ENCODE results near the gene MICU1.
A peak's percentile ranks its signal among the peaks of the same experiment; 100 is the strongest.
"Not testable (repeated sequence)": the region's sequence is repeated elsewhere in the genome, so short reads cannot be mapped to it uniquely, and the experiment has no call there.

MICU1 gene

GRCh38 chr10:72424561-72424960 is 201.3 kb downstream of the MICU1 start:
- no peak for DNase-seq
- in situ Hi-C loops (cut with HindIII; ENCODE audit: low pct_ligation_motif_present, low pct_unique_long_range_greater_than_20kb, low sequenced_read_pairs): no loop called here

GRCh38 chr10:72423426-72423825 is 202.5 kb downstream of the MICU1 start:
- in situ Hi-C loops (cut with HindIII; ENCODE audit: low pct_ligation_motif_present, low pct_unique_long_range_greater_than_20kb, low sequenced_read_pairs): no loop called here
- no peak for DNase-seq

- in situ Hi-C loops (cut with HindIII; ENCODE audit: low pct_ligation_motif_present, low pct_unique_long_range_greater_than_20kb, low sequenced_read_pairs): no loop called here
Measured at GRCh38 chr10:72421885-72422540, 203.9 kb downstream of the MICU1 start.

GRCh38 chr10:72419241-72419640 is 206.6 kb downstream of the MICU1 start:
- no peak for DNase-seq

More at GRCh38 chr10:72421885-72422540, 203.9 kb downstream of the MICU1 start:
- DNase-seq: no peak

GRCh38 chr10:72418679-72419078 is 207.2 kb downstream of the MICU1 start:
- DNase-seq: no peak
- in situ Hi-C loops (cut with HindIII; ENCODE audit: low pct_ligation_motif_present, low pct_unique_long_range_greater_than_20kb, low sequenced_read_pairs): no loop called here

More at GRCh38 chr10:72419241-72419640, 206.6 kb downstream of the MICU1 start:
- in situ Hi-C loops (cut with HindIII; ENCODE audit: low pct_ligation_motif_present, low pct_unique_long_range_greater_than_20kb, low sequenced_read_pairs): no loop called here

- in situ Hi-C loops (cut with HindIII; ENCODE audit: low pct_ligation_motif_present, low pct_unique_long_range_greater_than_20kb, low sequenced_read_pairs): no loop called here
- DNase-seq: no peak
Measured at GRCh38 chr10:72417971-72418370, 207.9 kb downstream of the MICU1 start.

GRCh38 chr10:72416661-72417060 is 209.2 kb downstream of the MICU1 start:
- in situ Hi-C loops (cut with HindIII; ENCODE audit: low pct_ligation_motif_present, low pct_unique_long_range_greater_than_20kb, low sequenced_read_pairs): no loop called here
- DNase-seq: no peak

- in situ Hi-C loops (cut with HindIII; ENCODE audit: low pct_ligation_motif_present, low pct_unique_long_range_greater_than_20kb, low sequenced_read_pairs): no loop called here
- no peak for DNase-seq
Measured at GRCh38 chr10:72414642-72415041, 211.2 kb downstream of the MICU1 start.

- no peak for DNase-seq
Measured at GRCh38 chr10:72409167-72409566, 216.7 kb downstream of the MICU1 start.

GRCh38 chr10:72407927-72408600 is 217.8 kb downstream of the MICU1 start:
- in situ Hi-C loops (cut with HindIII; ENCODE audit: low pct_ligation_motif_present, low pct_unique_long_range_greater_than_20kb, low sequenced_read_pairs): no loop called here
- DNase-seq: no peak

More at GRCh38 chr10:72409167-72409566, 216.7 kb downstream of the MICU1 start:
- in situ Hi-C loops (cut with HindIII; ENCODE audit: low pct_ligation_motif_present, low pct_unique_long_range_greater_than_20kb, low sequenced_read_pairs): no loop called here

GRCh38 chr10:72407471-72407870 is 218.4 kb downstream of the MICU1 start:
- DNase-seq: no peak
- in situ Hi-C loops (cut with HindIII; ENCODE audit: low pct_ligation_motif_present, low pct_unique_long_range_greater_than_20kb, low sequenced_read_pairs): no loop called here

- DNase-seq; in situ Hi-C loops (cut with HindIII; ENCODE audit: low pct_ligation_motif_present, low pct_unique_long_range_greater_than_20kb, low sequenced_read_pairs): not testable (repeated sequence)
Measured at GRCh38 chr10:72395581-72395980, 230.3 kb downstream of the MICU1 start.

GRCh38 chr10:72392571-72392970 is 233.3 kb downstream of the MICU1 start:
- DNase-seq: peak; percentile 31
- in situ Hi-C loops (cut with HindIII; ENCODE audit: low pct_ligation_motif_present, low pct_unique_long_range_greater_than_20kb, low sequenced_read_pairs): no loop called here

GRCh38 chr10:72390764-72391163 is 235.1 kb downstream of the MICU1 start:
- DNase-seq: no peak
- in situ Hi-C loops (cut with HindIII; ENCODE audit: low pct_ligation_motif_present, low pct_unique_long_range_greater_than_20kb, low sequenced_read_pairs): no loop called here

- DNase-seq: no peak
- in situ Hi-C loops (cut with HindIII; ENCODE audit: low pct_ligation_motif_present, low pct_unique_long_range_greater_than_20kb, low sequenced_read_pairs): no loop called here
Measured at GRCh38 chr10:72389716-72390115, 236.2 kb downstream of the MICU1 start.

GRCh38 chr10:72389014-72389413 is 236.9 kb downstream of the MICU1 start:
- in situ Hi-C loops (cut with HindIII; ENCODE audit: low pct_ligation_motif_present, low pct_unique_long_range_greater_than_20kb, low sequenced_read_pairs): no loop called here
- DNase-seq: no peak

GRCh38 chr10:72388062-72388461 is 237.8 kb downstream of the MICU1 start:
- in situ Hi-C loops (cut with HindIII; ENCODE audit: low pct_ligation_motif_present, low pct_unique_long_range_greater_than_20kb, low sequenced_read_pairs): no loop called here
- DNase-seq: no peak

GRCh38 chr10:72386916-72387586 is 238.8 kb downstream of the MICU1 start:
- in situ Hi-C loops (cut with HindIII; ENCODE audit: low pct_ligation_motif_present, low pct_unique_long_range_greater_than_20kb, low sequenced_read_pairs): no loop called here
- no peak for DNase-seq

- in situ Hi-C loops (cut with HindIII; ENCODE audit: low pct_ligation_motif_present, low pct_unique_long_range_greater_than_20kb, low sequenced_read_pairs): no loop called here
Measured at GRCh38 chr10:72385724-72386123, 240.2 kb downstream of the MICU1 start.

GRCh38 chr10:72384982-72385381 is 240.9 kb downstream of the MICU1 start:
- DNase-seq; in situ Hi-C loops (cut with HindIII; ENCODE audit: low pct_ligation_motif_present, low pct_unique_long_range_greater_than_20kb, low sequenced_read_pairs): not testable (repeated sequence)

More at GRCh38 chr10:72385724-72386123, 240.2 kb downstream of the MICU1 start:
- no peak for DNase-seq

All from ACHN (cell line).